ENCODE measurements around the gene PAEP.

PAEP gene

GRCh38 chr9:135520916-135521607 is 40.5 kb upstream of the PAEP start, which contains the start of gene LCN1:
TSS of gene LCN1 (plus strand) at chr9:135521440. CDS start at chr9:135521498, 58 bp downstream.
- H3K27ac ChIP-seq (ENCODE audit: low read depth, low read length) = no peak within 1 kb of the TSS
- H4K5ac ChIP-seq (ENCODE audit: low read length) = no peak within 1 kb of the TSS
- no peak within 1 kb of the TSS for H3K4me2 ChIP-seq (ENCODE audit: low read length)
- H3K79me2 ChIP-seq (ENCODE audit: control insufficient read depth, insufficient read depth, low read length) = no peaks in the 10 kb centered on the region
- H4K8ac ChIP-seq (ENCODE audit: low read depth, low read length) = no peak within 1 kb of the TSS
- no peak within 1 kb of the TSS for H3K23ac ChIP-seq (ENCODE audit: low read length)
- H3K4me3 ChIP-seq (ENCODE audit: low read length) = no peak within 1 kb of the TSS
- no peaks in the 10 kb centered on the region for H3K79me1 ChIP-seq (ENCODE audit: low read length)
- no peaks in the 10 kb centered on the region for H3K4me1 ChIP-seq (ENCODE audit: control insufficient read depth, low read depth, low read length)
- no peak within 1 kb of the TSS for H2BK5ac ChIP-seq (ENCODE audit: low read length)
- no peak within 1 kb of the TSS for H3K56ac ChIP-seq (ENCODE audit: low read length)
- no peak within 1 kb of the TSS for H2AK5ac ChIP-seq (ENCODE audit: low read length)
- H3K18ac ChIP-seq (ENCODE audit: low read length) = no peak within 1 kb of the TSS
- no peaks in the 10 kb centered on the region for H3K36me3 ChIP-seq (ENCODE audit: control insufficient read depth, insufficient read depth, low read length)
- no peak within 1 kb of the TSS for H2BK15ac ChIP-seq (replicated peaks; ENCODE audit: low read depth)
- WGBS (ENCODE audit: extremely low coverage, insufficient coverage, low lambda C conversion rate) = no CpG with 5 or more reads among the region's 18 CpGs
- H3K9ac ChIP-seq (ENCODE audit: low read length) = no peak within 1 kb of the TSS
- no peaks in the 10 kb centered on the region for H3K27me3 ChIP-seq (ENCODE audit: insufficient read depth, low read length, poor library complexity)
- DNase-seq = no peak
- H2BK120ac ChIP-seq (ENCODE audit: low read depth, low read length) = no peak within 1 kb of the TSS
- H3K4ac ChIP-seq (ENCODE audit: low read depth, low read length) = no peak within 1 kb of the TSS

GRCh38 chr9:135521608-135522095 is 39.9 kb upstream of the PAEP start:
- Histone ChIP-seq H2BK5ac (ENCODE audit: low read length) (no peak overlapping the region), H3K9ac (ENCODE audit: low read length) (no peak overlapping the region), H2BK15ac (replicated peaks; ENCODE audit: low read depth) (no peak overlapping the region), H3K27ac (ENCODE audit: low read depth, low read length) (no peak overlapping the region), H3K23ac (ENCODE audit: low read length) (no peak overlapping the region), H3K79me2 (ENCODE audit: control insufficient read depth, insufficient read depth, low read length) (no peaks in the 10 kb centered on the region), H4K8ac (ENCODE audit: low read depth, low read length) (no peak overlapping the region), H2AK5ac (ENCODE audit: low read length) (no peak overlapping the region), H3K4me1 (ENCODE audit: control insufficient read depth, low read depth, low read length) (no peaks in the 10 kb centered on the region), H3K4me2 (ENCODE audit: low read length) (no peak overlapping the region), H3K36me3 (ENCODE audit: control insufficient read depth, insufficient read depth, low read length) (no peaks in the 10 kb centered on the region), H3K79me1 (ENCODE audit: low read length) (no peaks in the 10 kb centered on the region), H4K5ac (ENCODE audit: low read length) (no peak overlapping the region), H3K4me3 (ENCODE audit: low read length) (no peak overlapping the region), H2BK120ac (ENCODE audit: low read depth, low read length) (no peak overlapping the region), H3K4ac (ENCODE audit: low read depth, low read length) (no peak overlapping the region), H3K56ac (ENCODE audit: low read length) (no peak overlapping the region), H3K18ac (ENCODE audit: low read length) (no peak overlapping the region), H3K27me3 (ENCODE audit: insufficient read depth, low read length, poor library complexity) (no peaks in the 10 kb centered on the region)
- no peak for DNase-seq
- WGBS (ENCODE audit: extremely low coverage, insufficient coverage, low lambda C conversion rate) = no CpG with 5 or more reads among the region's 11 CpGs

- Histone ChIP-seq H4K8ac (ENCODE audit: low read depth, low read length) (no peak overlapping the region), H2BK5ac (ENCODE audit: low read length) (no peak overlapping the region), H3K4ac (ENCODE audit: low read depth, low read length) (no peak overlapping the region), H3K79me2 (ENCODE audit: control insufficient read depth, insufficient read depth, low read length) (no peaks in the 10 kb centered on the region), H3K4me2 (ENCODE audit: low read length) (no peak overlapping the region), H2BK15ac (replicated peaks; ENCODE audit: low read depth) (no peak overlapping the region), H3K23ac (ENCODE audit: low read length) (no peak overlapping the region), H3K27me3 (ENCODE audit: insufficient read depth, low read length, poor library complexity) (no peaks in the 10 kb centered on the region), H3K18ac (ENCODE audit: low read length) (no peak overlapping the region), H3K79me1 (ENCODE audit: low read length) (no peaks in the 10 kb centered on the region), H3K27ac (ENCODE audit: low read depth, low read length) (no peak overlapping the region), H3K56ac (ENCODE audit: low read length) (no peak overlapping the region), H3K4me1 (ENCODE audit: control insufficient read depth, low read depth, low read length) (no peaks in the 10 kb centered on the region), H4K5ac (ENCODE audit: low read length) (no peak overlapping the region), H3K9ac (ENCODE audit: low read length) (no peak overlapping the region), H3K36me3 (ENCODE audit: control insufficient read depth, insufficient read depth, low read length) (no peaks in the 10 kb centered on the region), H2AK5ac (ENCODE audit: low read length) (no peak overlapping the region), H3K4me3 (ENCODE audit: low read length) (no peak overlapping the region), H2BK120ac (ENCODE audit: low read depth, low read length) (no peak overlapping the region)
- DNase-seq = no peak
- no CpG with 5 or more reads among the region's 16 CpGs for WGBS (ENCODE audit: extremely low coverage, insufficient coverage, low lambda C conversion rate)
Measured at GRCh38 chr9:135522137-135522877, 39.2 kb upstream of the PAEP start.

- Histone ChIP-seq H3K79me2 (ENCODE audit: control insufficient read depth, insufficient read depth, low read length) (no peaks in the 10 kb centered on the region), H3K79me1 (ENCODE audit: low read length) (no peaks in the 10 kb centered on the region), H3K27ac (ENCODE audit: low read depth, low read length) (no peak overlapping the region), H2BK15ac (replicated peaks; ENCODE audit: low read depth) (no peak overlapping the region), H2BK5ac (ENCODE audit: low read length) (no peak overlapping the region), H3K4me1 (ENCODE audit: control insufficient read depth, low read depth, low read length) (no peaks in the 10 kb centered on the region), H3K23ac (ENCODE audit: low read length) (no peak overlapping the region), H3K56ac (ENCODE audit: low read length) (no peak overlapping the region), H2BK120ac (ENCODE audit: low read depth, low read length) (no peak overlapping the region), H3K4me2 (ENCODE audit: low read length) (no peak overlapping the region), H3K18ac (ENCODE audit: low read length) (no peak overlapping the region), H4K8ac (ENCODE audit: low read depth, low read length) (no peak overlapping the region), H2AK5ac (ENCODE audit: low read length) (no peak overlapping the region), H3K36me3 (ENCODE audit: control insufficient read depth, insufficient read depth, low read length) (no peaks in the 10 kb centered on the region), H3K4me3 (ENCODE audit: low read length) (no peak overlapping the region), H3K27me3 (ENCODE audit: insufficient read depth, low read length, poor library complexity) (no peaks in the 10 kb centered on the region), H3K9ac (ENCODE audit: low read length) (no peak overlapping the region), H4K5ac (ENCODE audit: low read length) (no peak overlapping the region), H3K4ac (ENCODE audit: low read depth, low read length) (no peak overlapping the region)
- DNase-seq = no peak
- no CpG with 5 or more reads among the region's 17 CpGs for WGBS (ENCODE audit: extremely low coverage, insufficient coverage, low lambda C conversion rate)
Measured at GRCh38 chr9:135522931-135523330, 38.6 kb upstream of the PAEP start.

GRCh38 chr9:135523521-135524129 is 37.9 kb upstream of the PAEP start:
- Histone ChIP-seq H3K4me3 (ENCODE audit: low read length) (no peak overlapping the region), H3K9ac (ENCODE audit: low read length) (no peak overlapping the region), H4K5ac (ENCODE audit: low read length) (no peak overlapping the region), H2AK5ac (ENCODE audit: low read length) (no peak overlapping the region), H4K8ac (ENCODE audit: low read depth, low read length) (no peak overlapping the region), H2BK120ac (ENCODE audit: low read depth, low read length) (no peak overlapping the region), H3K27me3 (ENCODE audit: insufficient read depth, low read length, poor library complexity) (no peaks in the 10 kb centered on the region), H3K4me2 (ENCODE audit: low read length) (no peak overlapping the region), H2BK15ac (replicated peaks; ENCODE audit: low read depth) (no peak overlapping the region), H3K79me1 (ENCODE audit: low read length) (no peaks in the 10 kb centered on the region), H3K79me2 (ENCODE audit: control insufficient read depth, insufficient read depth, low read length) (no peaks in the 10 kb centered on the region), H3K36me3 (ENCODE audit: control insufficient read depth, insufficient read depth, low read length) (no peaks in the 10 kb centered on the region), H3K4me1 (ENCODE audit: control insufficient read depth, low read depth, low read length) (no peaks in the 10 kb centered on the region), H2BK5ac (ENCODE audit: low read length) (no peak overlapping the region), H3K18ac (ENCODE audit: low read length) (no peak overlapping the region), H3K27ac (ENCODE audit: low read depth, low read length) (no peak overlapping the region), H3K23ac (ENCODE audit: low read length) (no peak overlapping the region), H3K4ac (ENCODE audit: low read depth, low read length) (no peak overlapping the region), H3K56ac (ENCODE audit: low read length) (no peak overlapping the region)
- DNase-seq = no peak
- WGBS (ENCODE audit: extremely low coverage, insufficient coverage, low lambda C conversion rate) = no CpG with 5 or more reads among the region's 21 CpGs
